HCT116 (cell line): ENCODE results near the gene CD59. TPM values are rescaled to one million over a fixed set of nuclear protein-coding genes. Genes with fewer than 3 reads are reported as not detected.
A peak's percentile ranks its signal among the peaks of the same experiment; 100 is the strongest.

Experiments
- ATAC-seq: fragments of 200-7000 bp; cut with Tn5 transposase; 2 replicates; pipeline ENCODE4 v1.9.1; 2020; ENCODE audit warnings: mild to moderate bottlenecking, moderate library complexity
- BruUV-seq: library from RNA; stranded (reverse); fragments of 400-500 nt; replicated peaks from 2 replicates; lab custom pipeline; 2021; lab: Mats Ljungman, UMichigan
- CTCF ChIA-PET: fragments of 300-600 bp; sonication (Branson Sonifier 250); formaldehyde crosslinking; loops from one replicate; lab custom pipeline; 2021; ENCODE audit warnings: antibody characterized with exemption; lab: Charles Lee
- POLR2A ChIA-PET: fragments of 300-600, 350-600 bp; sonication (Branson Sonifier 250); formaldehyde crosslinking; loops from one replicate; lab custom pipeline; 2021; ENCODE audit warnings: antibody characterized with exemption; lab: Charles Lee
- RAD21 ChIA-PET, 2 experiments: fragments of 300-600 bp; sonication (Branson Sonifier 250); formaldehyde crosslinking; loops; one replicate each; lab custom pipeline; 2023; ENCODE audit warnings: low total read pairs in 2 of 2; ENCODE audit not compliant: uncharacterized antibody in 2 of 2, unreplicated experiment in 2 of 2, low non-redundant PET in 1 of 2; lab: Charles Lee
- DNase-seq: peaks from one replicate; pipeline ENCODE4 v3.0.0-alpha.2; 2010; ENCODE audit warnings: low read depth, low spot score
- H2AFZ ChIP-seq: fragments of 200-600 bp; shearing (Covaris generic), sonication (generic); 2 replicates; pipeline ENCODE4 v1.6.1; 2017; ENCODE audit warnings: low read depth, mixed run types, mixed read lengths, antibody characterized with exemption, low read length; ENCODE audit not compliant: poor library complexity, severe bottlenecking
- H3K27ac ChIP-seq: 2 replicates; pipeline ENCODE4 v1.5.1; 2012; ENCODE audit warnings: low read depth, low read length
- H3K27me3 ChIP-seq: fragments of 200-600 bp; sonication (generic); 2 replicates; pipeline ENCODE4 v1.6.1; 2016; ENCODE audit warnings: mixed run types, low read length, mixed read lengths; ENCODE audit not compliant: insufficient read depth
- H3K36me3 ChIP-seq, 2 experiments: fragments of 200-500 bp in 1 of 2; fragments of 200-600 bp in 1 of 2; sonication (Bioruptor generic) in 1 of 2; sonication (generic) in 1 of 2; 2 replicates each; pipeline versions ENCODE4 v1.5.1 to v1.6.1; 2014 to 2016; ENCODE audit warnings: low read length in 2 of 2, inconsistent platforms in 1 of 2, mixed read lengths in 1 of 2, mixed run types in 1 of 2; ENCODE audit not compliant: insufficient read depth in 2 of 2, control insufficient read depth in 1 of 2
- H3K4me1 ChIP-seq, 2 experiments: fragments of 200-600 bp in 1 of 2; sonication (generic) in 1 of 2; 2 replicates each; pipeline versions ENCODE4 v1.5.1 to v1.6.1; 2012 to 2017; ENCODE audit warnings: low read length in 2 of 2, inconsistent platforms in 1 of 2, mild to moderate bottlenecking in 1 of 2, mixed read lengths in 1 of 2, mixed run types in 1 of 2, moderate library complexity in 1 of 2; ENCODE audit not compliant: insufficient read depth in 2 of 2, control insufficient read depth in 1 of 2
- H3K4me2 ChIP-seq: fragments of 200-600 bp; sonication (generic); 2 replicates; pipeline ENCODE4 v1.6.1; 2017; ENCODE audit warnings: mixed run types, low read length, mixed read lengths
- H3K4me3 ChIP-seq, 2 experiments: fragments of 200-600 bp in 1 of 2; sonication (generic) in 1 of 2; replicated peaks in 1 of 2; 2 replicates each; pipeline ENCODE4 v1.5.1; 2011 to 2016; ENCODE audit warnings: low read length in 2 of 2, control low read depth in 1 of 2, low read depth in 1 of 2, mild to moderate bottlenecking in 1 of 2, mixed read lengths in 1 of 2, mixed run types in 1 of 2
- H3K79me2 ChIP-seq: fragments of 200-600 bp; sonication (generic); 2 replicates; pipeline ENCODE4 v1.6.1; 2017; ENCODE audit warnings: mild to moderate bottlenecking, mixed run types, low read length, moderate library complexity, mixed read lengths; ENCODE audit not compliant: insufficient read depth
- H3K9ac ChIP-seq: fragments of 200-600 bp; sonication (generic); 2 replicates; pipeline ENCODE4 v1.6.1; 2016; ENCODE audit warnings: low read length, mixed read lengths
- H3K9me2 ChIP-seq: fragments of 200-600 bp; sonication (generic), shearing (Covaris generic); 2 replicates; pipeline ENCODE4 v1.6.1; 2017; ENCODE audit warnings: mixed run types, mild to moderate bottlenecking, moderate library complexity; ENCODE audit not compliant: insufficient read depth
- H3K9me3 ChIP-seq, 2 experiments: fragments of 200-500 bp in 1 of 2; fragments of 200-600 bp in 1 of 2; sonication (Bioruptor generic) in 1 of 2; sonication (generic) in 1 of 2; 2 replicates each; pipeline ENCODE4 v1.6.1; 2014 to 2017; ENCODE audit warnings: low read length in 2 of 2, mixed read lengths in 2 of 2, inconsistent platforms in 1 of 2, low read depth in 1 of 2, mild to moderate bottlenecking in 1 of 2, mixed run types in 1 of 2, moderate library complexity in 1 of 2; ENCODE audit not compliant: control insufficient read depth in 1 of 2, insufficient read depth in 1 of 2
- H4K20me1 ChIP-seq: fragments of 200-600 bp; sonication (generic), shearing (Covaris generic); 2 replicates; pipeline ENCODE4 v1.6.1; 2017; ENCODE audit warnings: mixed run types, mild to moderate bottlenecking, moderate library complexity; ENCODE audit not compliant: insufficient read depth
- ATF3 ChIP-seq: IDR thresholded peaks from 2 replicates; pipeline ENCODE4 v1.6.1; 2012
- EZH2phosphoT487 ChIP-seq: fragments of 200-600 bp; IDR thresholded peaks from 2 replicates; pipeline ENCODE4 v1.6.1; 2018; ENCODE audit warnings: antibody characterized with exemption, borderline replicate concordance
- FOSL1 ChIP-seq: IDR thresholded peaks from 2 replicates; pipeline ENCODE4 v1.6.1; 2012; ENCODE audit warnings: low read depth
- JUND ChIP-seq: IDR thresholded peaks from 2 replicates; pipeline ENCODE4 v1.6.1; 2012
- MAX ChIP-seq: IDR thresholded peaks from 2 replicates; pipeline ENCODE4 v1.6.1; 2012
- RAD21 ChIP-seq: IDR thresholded peaks from 2 replicates; pipeline ENCODE4 v1.6.1; 2012; ENCODE audit warnings: low read depth, mild to moderate bottlenecking
- REST ChIP-seq: IDR thresholded peaks from 2 replicates; pipeline ENCODE4 v1.6.1; 2012; ENCODE audit warnings: low read depth
- SIN3A ChIP-seq: IDR thresholded peaks from 2 replicates; pipeline ENCODE4 v1.6.1; 2012; ENCODE audit warnings: low read depth
- SP1 ChIP-seq: IDR thresholded peaks from 2 replicates; pipeline ENCODE4 v1.6.1; 2012; ENCODE audit warnings: low read depth
- SRF ChIP-seq: IDR thresholded peaks from 2 replicates; pipeline ENCODE4 v1.6.1; 2012; ENCODE audit warnings: low read depth
- TCF7L2 ChIP-seq: IDR thresholded peaks from 2 replicates; pipeline ENCODE4 v1.7.0; 2011; ENCODE audit warnings: borderline replicate concordance, inconsistent platforms; ENCODE audit not compliant: insufficient read depth, insufficient read length; ENCODE audit errors: extremely low read depth
- ZBTB33 ChIP-seq: IDR thresholded peaks from 2 replicates; pipeline ENCODE4 v1.6.1; 2011; ENCODE audit warnings: mild to moderate bottlenecking, low read length, moderate library complexity; ENCODE audit not compliant: insufficient replicate concordance; ENCODE audit errors: extremely low read depth
- ZFX ChIP-seq: fragments of 450-650 bp; IDR thresholded peaks from 2 replicates; pipeline ENCODE4 v1.6.1; 2017
- intact Hi-C: fragments of 100-400 bp; cut with micrococcal nuclease; formaldehyde crosslinking; loops from 2 replicates; pipeline ENCODE4 v1.10.0; 2022
- total RNA-seq: library from RNA; stranded (reverse); gene quantifications from one replicate; pipeline ENCODE4 v1.2.1, GENCODE V29; 2021; ENCODE audit not compliant: unreplicated experiment

The CD59 gene
- total RNA-seq, 1 experiment from 2014 or later: 122 TPM

GRCh38 chr11:33692013-33692504 is 44.2 kb downstream of the CD59 start (continued):
- TF ChIP-seq ZBTB33 (no peak), ATF3 (no peak; the same call in 1 of the 2 replicates), JUND (peak; percentile 96), EZH2phosphoT487 (no peak), SRF (peak; percentile 43; the same call in 1 of the 2 replicates)
- TF ChIP-seq, all 23 proteins: peak for 12

GRCh38 chr11:33691066-33691864 is 45.0 kb downstream of the CD59 start:
- ChIA-PET RAD21 (interaction anchor here in 1 of 2 experiments (2.0 kb wide), 1 partner anchor 51 kb away, joined by 11 read pairs; no protein-coding TSS in a partner anchor), CTCF (interaction anchor here (1.0 to 8.4 kb wide), 5 partner anchors 25 to 526 kb away, joined by 3 to 57 read pairs (median 4); partner anchors contain the start of gene CD59), POLR2A (interaction anchor here (0.8 to 4.3 kb wide), 6 partner anchors 11 to 319 kb away, joined by 3 to 38 read pairs (median 6); partner anchors contain the start of genes C11orf91 and CD59)
- ATAC-seq (peak; percentile 22), DNase-seq (peak; percentile 59)
- Histone ChIP-seq H3K9me2 (no peaks in the 10 kb centered on the region), H3K36me3 (no peaks in the 10 kb centered on the region), H3K9me3 (no peaks in the 10 kb centered on the region), H3K4me2 (peak overlapping the region; percentile 76), H3K9ac (peak overlapping the region; percentile 57), H2AFZ (peak overlapping the region; percentile 52), H3K79me2 (no peaks in the 10 kb centered on the region), H3K4me1 (peaks cover 42 to 80% of the 10 kb centered on the region in 2 experiments), H3K4me3 (peak overlapping the region in 1 of 2 experiments; percentile 29; a peak in 2 of 4 replicates)
- intact Hi-C loops: loop anchor here (5.0 to 10.0 kb wide), 2 partner anchors 59 to 806 kb away; no protein-coding TSS in a partner anchor
- TSS peak; percentile 88 for BruUV-seq
- TF ChIP-seq RAD21 (peak; percentile 10; the same call in 1 of the 2 replicates), MAX (no peak), SRF (no peak), SP1 (peak; percentile 59), TCF7L2 (peak; percentile 64), SIN3A (no peak), ZFX (peak; percentile 6), REST (no peak), JUND (peak; percentile 63), FOSL1 (no peak; the same call in 1 of the 2 replicates)
- TF ChIP-seq, all 23 proteins: peak for 5
- H3K27me3 ChIP-seq: no peaks in the 10 kb centered on the region
- H3K27ac ChIP-seq: peak overlapping the region; percentile 72
- H4K20me1 ChIP-seq: no peaks in the 10 kb centered on the region
